HEK293T (cell line): ENCODE measurements around the gene SP140L.

Experiments used
- ELF4 ChIP-seq: fragments of 450-650 bp; IDR thresholded peaks from 2 replicates; pipeline ENCODE4 v1.6.1; 2017; ENCODE audit warnings: antibody characterized with exemption
- FOXA1 ChIP-seq: fragments of 450-650 bp; IDR thresholded peaks from 2 replicates; pipeline ENCODE4 v1.6.1; 2016; ENCODE audit warnings: mild to moderate bottlenecking
- L3MBTL2 ChIP-seq: fragments of 450-650 bp; conservative IDR thresholded peaks from 2 replicates; pipeline ENCODE4 v1.6.1; 2016; ENCODE audit warnings: mild to moderate bottlenecking
- TARDBP ChIP-seq: fragments of 450-650 bp; IDR thresholded peaks from 2 replicates; pipeline ENCODE4 v1.6.1; 2016

- TF ChIP-seq FOXA1 (no peak), ELF4 (no peak), L3MBTL2 (no peak), TARDBP (no peak)
These were observed 84.0 kb downstream of the SP140L start for GRCh38 chr2:230410861-230411569.
